GF-D8 (cell line): Measurements from ENCODE around the gene IQSEC1.

Experiments used
- DNase-seq: peaks from one replicate; lab custom pipeline; 2025; lab: John Stamatoyannopoulos, UW

IQSEC1 gene

DNA sequence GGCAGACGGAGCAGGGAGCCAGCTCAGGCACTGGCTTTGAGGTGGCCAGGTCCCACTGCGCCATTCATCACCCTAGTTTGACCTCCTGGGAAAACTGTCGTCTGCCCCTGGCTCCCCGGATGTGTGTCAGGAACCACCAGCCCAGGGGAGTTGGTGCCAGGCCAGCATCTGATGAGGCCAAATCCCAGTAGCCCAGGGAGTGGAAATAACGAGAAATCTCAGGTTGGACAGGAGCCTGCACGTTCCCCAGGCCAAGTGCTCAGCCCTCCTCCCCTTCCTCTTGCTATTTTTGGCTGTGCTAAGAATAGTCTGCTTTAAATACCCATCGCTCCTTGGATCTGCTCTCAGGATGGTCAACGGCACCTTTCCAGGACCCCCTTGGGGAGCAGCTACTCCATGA is 138.8 kb downstream of the IQSEC1 start:
- no peak for DNase-seq

GRCh38 chr3:12933901-12934300 is 139.3 kb downstream of the IQSEC1 start:
- no peak for DNase-seq

GRCh38 chr3:12932754-12933153 is 140.5 kb downstream of the IQSEC1 start:
- no peak for DNase-seq

GRCh38 chr3:12932347-12932746 is 140.9 kb downstream of the IQSEC1 start:
- no peak for DNase-seq

GRCh38 chr3:12931273-12931905 is 141.8 kb downstream of the IQSEC1 start:
- DNase-seq, result no peak

DNA sequence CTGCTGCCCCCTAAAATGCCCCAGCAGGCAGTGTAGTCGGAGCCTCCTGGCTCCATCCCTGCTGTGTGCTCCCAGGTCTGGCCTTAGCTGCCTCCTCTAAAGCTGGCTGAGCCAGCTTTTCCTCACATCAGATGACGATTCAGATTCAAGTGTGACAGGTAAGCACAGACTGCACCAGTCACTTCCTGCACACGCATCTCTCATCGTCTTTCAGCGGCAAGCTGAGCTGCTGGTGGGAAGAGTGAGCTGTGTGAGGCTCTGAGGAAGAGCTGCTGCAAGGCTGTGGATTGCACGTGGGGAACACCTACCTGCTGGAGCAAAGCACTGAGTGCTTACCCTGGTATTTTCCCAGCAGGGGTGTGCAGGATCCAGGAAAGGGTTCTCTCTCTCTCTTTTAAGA is 143.4 kb downstream of the IQSEC1 start:
- no peak for DNase-seq

DNA sequence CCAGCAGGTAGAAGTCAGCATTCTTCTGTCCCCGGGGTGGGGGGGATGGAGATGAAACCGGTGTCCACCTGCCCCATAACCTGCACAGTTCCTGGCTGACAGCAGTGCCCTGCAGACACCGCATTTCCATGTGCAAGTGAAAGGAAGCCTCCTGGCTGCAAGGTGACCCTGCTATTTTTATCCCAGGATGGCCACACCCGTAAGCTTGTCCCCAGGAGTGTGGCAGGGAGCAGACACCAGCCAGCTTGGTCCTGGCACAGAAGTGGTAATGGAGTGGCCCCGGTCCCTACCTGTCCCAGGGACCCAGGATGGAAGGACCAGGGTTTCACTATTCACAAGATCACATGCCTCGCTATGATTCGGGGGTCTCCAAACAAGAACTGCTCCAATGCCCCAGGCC is 146.6 kb downstream of the IQSEC1 start:
- no peak for DNase-seq

DNA sequence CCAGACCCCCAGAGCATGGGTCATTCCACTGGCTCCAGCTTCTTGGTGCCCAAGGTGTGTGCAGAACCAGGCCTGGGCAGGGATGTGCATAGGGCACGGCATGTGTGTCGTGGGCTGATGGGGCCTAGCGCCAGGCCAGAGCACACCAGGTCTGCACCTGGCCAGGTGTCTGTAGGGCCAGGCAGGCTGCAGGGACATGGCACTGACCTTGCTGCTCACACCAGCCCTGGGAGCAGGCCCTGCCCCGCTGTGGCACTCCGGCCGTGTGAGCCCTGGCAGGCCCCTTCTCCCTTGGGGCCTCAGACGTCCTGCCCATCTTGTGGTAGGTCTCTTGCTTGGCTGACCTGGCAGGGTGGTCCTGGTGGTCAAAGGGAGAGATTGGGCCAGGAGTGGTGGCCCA is 147.6 kb downstream of the IQSEC1 start:
- no peak for DNase-seq

GRCh38 chr3:12924437-12924836 is 148.8 kb downstream of the IQSEC1 start:
- DNase-seq, result peak; percentile 31

DNA sequence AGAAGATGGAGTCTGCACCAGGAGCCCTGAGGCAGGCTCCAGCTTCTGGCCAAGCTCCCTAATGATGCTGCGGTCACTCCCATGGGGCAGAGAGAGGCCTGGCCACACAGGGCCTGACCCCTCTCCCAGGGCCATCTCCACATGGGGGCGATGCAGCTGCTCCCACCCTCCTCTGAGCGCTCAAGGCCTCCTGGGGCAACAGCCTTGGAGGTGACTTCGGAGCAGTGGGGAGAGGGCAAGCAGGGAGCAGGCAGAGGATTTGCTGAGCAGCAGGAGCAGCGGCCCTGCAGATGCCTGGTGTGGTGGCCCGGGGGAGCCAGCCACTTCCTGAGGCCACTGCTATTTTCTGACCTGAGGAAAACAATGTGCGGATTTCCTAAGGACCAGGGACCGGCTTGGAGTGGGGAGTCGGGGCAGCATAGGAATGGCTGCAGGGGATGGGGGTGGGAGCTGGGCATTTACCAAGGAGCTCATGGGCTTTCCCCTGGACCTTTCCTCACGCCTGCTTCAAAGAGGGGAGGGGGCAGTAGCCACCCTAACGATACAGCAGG is 150.3 kb downstream of the IQSEC1 start:
- DNase-seq, result no peak

DNA sequence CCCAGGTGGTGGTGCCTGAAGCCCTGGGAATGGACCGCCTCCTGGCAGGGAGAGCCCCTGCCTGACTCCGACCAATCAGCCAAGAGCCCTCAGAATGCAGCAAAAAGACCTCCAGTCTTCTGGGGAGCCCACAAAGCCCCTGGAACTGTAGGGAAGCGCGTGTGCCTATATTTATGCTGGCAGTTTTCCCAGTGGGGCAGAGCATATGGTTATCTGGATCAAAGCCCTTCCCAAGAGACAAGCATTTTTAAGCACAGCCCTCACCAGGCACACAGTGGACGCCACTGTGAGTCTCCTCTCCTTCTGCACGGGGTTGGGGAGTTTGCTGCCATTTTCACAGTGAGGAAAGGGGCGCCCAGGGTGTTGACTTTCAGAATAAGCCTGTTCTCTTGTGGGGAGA is 150.9 kb downstream of the IQSEC1 start:
- no peak for DNase-seq

- no peak for DNase-seq
Observed at GRCh38 chr3:12921736-12922135, 151.5 kb downstream of the IQSEC1 start.

- no peak for DNase-seq
Observed at GRCh38 chr3:12920967-12921366, 152.3 kb downstream of the IQSEC1 start.

GRCh38 chr3:12919205-12919604 is 154.0 kb downstream of the IQSEC1 start:
- no peak for DNase-seq

DNA sequence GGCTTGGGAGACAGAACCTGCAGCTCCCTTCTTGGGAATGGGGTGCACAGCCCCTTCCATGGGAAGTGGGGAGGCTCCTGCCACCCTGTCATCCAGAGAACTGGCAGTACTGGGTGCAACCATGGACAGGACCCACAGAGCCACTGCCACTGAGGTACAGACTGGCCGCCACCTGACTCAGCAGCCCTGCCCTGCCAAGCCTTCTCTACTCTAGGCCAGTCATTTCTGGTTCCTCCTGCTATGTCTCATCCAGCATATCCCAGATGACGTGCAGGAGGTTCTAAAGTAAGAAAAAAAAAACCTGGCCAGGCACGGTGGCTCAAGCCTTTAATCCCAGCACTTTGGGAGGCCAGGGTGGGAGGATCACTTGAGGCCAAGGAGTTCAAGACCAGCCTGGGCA is 155.0 kb downstream of the IQSEC1 start:
- DNase-seq, result no peak

GRCh38 chr3:12916159-12916558 is 157.1 kb downstream of the IQSEC1 start:
- peak; percentile 53 for DNase-seq

GRCh38 chr3:12914088-12914487 is 159.1 kb downstream of the IQSEC1 start:
- no peak for DNase-seq

- DNase-seq, result no peak
Observed at GRCh38 chr3:12911881-12912415, 161.3 kb downstream of the IQSEC1 start.

- DNase-seq, result no peak
Observed at GRCh38 chr3:12910356-12911099, 162.7 kb downstream of the IQSEC1 start.

DNA sequence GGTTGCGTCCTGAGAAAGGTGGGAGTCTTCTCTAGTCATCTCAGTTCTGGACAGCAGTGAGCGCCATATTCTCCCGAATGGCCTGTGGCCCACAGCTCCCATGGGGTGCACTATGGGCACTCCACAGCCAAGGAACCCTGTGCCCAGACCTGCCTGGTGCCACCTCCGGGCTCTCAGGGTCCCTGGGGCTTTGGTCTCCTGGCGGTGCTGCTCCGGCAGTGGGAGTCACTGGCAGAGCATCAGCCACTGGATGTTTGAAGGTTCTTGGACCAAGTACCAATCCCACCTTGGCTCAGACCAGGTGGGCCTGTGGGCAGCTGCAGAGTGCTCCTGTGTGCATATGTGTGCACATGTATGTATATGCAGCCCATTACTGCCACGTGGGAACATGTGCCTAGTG is 163.5 kb downstream of the IQSEC1 start:
- no peak for DNase-seq

- no peak for DNase-seq
Observed at GRCh38 chr3:12908859-12909258, 164.4 kb downstream of the IQSEC1 start.

DNA sequence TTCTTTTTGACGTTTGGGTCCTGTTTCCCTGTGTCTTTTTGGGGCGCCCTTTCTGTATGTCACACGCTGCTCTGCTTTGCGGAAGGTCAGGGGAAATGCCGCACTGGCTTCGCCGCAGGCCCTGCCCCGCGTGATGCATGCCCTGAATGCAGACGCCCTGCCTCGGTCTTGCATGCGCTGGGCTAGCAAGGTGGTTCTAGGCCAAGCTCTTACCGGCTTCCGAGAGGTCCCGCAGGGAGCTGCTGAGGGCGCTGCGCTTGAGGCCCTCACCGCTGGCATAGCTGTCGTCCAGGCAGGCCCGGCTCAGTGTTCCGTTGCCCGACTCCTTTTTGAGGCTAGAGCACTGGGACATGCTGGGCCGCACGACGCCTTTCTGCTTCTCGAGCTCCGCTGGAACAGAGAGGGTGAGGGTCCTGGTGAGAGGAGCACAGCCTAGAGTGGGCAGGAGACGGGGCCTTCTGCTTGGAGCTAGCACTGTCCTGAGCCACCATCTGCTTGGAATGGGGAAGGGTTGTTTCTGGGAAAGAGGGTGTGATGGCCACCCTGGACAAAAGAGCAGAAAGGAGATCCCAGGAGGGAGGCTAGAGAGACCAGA is 165.0 kb downstream of the IQSEC1 start:
- DNase-seq, result no peak

DNA sequence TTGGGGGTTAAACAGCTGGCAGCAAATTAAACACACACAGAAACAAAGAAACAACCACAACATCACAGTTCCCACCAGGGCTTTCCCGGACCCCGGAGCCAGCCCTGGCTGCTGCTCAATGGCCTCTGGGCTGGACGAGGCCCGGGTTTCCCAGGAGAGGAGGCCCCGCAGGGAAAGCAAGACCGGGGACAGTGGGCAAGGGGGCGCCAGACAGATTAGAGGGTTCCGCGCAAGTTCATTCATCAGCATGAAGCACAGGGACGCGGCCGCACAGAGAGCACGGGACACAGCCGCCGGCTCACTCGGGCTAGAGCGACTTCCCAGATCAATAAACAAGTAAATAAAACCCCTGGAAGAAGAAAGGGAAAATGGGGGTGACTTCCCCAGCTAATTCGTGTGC is 165.5 kb downstream of the IQSEC1 start:
- no peak for DNase-seq
